ENCODE data around the gene BPI. TPM values are rescaled to one million over a fixed set of nuclear protein-coding genes. Genes with fewer than 3 reads are reported as not detected.

Gene BPI
- total RNA-seq, 2 experiments from 2014 or later = not detected

DNA sequence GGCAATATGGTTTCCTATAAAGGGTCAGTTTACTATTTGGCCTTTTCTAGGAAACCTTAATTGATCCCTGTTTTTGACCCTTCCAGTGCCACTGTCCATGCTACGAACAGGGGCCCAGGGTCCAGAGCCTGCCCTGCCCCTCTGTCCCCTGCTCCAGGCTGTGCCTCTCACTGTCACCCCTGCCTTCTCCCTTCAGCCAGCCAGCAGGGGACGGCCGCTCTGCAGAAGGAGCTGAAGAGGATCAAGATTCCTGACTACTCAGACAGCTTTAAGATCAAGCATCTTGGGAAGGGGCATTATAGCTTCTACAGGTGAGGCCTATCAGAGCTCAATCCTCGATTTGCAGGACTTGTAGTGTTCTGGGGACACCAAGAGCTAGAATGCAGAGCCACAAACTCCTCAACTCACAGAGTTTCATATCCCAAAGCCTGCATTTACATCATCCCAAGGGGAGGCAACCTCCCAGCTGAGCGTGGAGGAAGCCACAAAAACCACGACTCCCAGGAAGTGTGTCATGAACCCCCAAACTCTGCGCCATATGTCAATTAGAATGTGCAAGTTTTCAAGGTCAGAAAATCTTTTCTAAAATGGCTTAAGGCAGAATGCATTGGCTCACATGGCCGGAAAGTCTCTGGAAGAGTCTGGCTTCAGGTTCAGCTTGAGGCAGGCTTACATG is 3.6 kb downstream of the BPI start:
- Mint-ChIP-seq H3K4me3 (no peak overlapping the region), H3K27me3 (peaks cover 40% of the 10 kb centered on the region), H3K9me3 (no peaks in the 10 kb centered on the region), H3K4me1 (ENCODE audit: low read depth) (peaks cover 10% of the 10 kb centered on the region), H3K36me3 (ENCODE audit: low read depth) (no peaks in the 10 kb centered on the region), H3K27ac (no peak overlapping the region)
- no peak for ATAC-seq
- ChIA-PET POLR2A (no interaction called here), CTCF (interaction anchor here (1.3 kb wide), 1 partner anchor 250 kb away, joined by 3 read pairs; no protein-coding TSS in a partner anchor)
- intact Hi-C loops (cut with micrococcal nuclease) = no loop called here
- no peak for DNase-seq
- TF ChIP-seq, protein P1, sequence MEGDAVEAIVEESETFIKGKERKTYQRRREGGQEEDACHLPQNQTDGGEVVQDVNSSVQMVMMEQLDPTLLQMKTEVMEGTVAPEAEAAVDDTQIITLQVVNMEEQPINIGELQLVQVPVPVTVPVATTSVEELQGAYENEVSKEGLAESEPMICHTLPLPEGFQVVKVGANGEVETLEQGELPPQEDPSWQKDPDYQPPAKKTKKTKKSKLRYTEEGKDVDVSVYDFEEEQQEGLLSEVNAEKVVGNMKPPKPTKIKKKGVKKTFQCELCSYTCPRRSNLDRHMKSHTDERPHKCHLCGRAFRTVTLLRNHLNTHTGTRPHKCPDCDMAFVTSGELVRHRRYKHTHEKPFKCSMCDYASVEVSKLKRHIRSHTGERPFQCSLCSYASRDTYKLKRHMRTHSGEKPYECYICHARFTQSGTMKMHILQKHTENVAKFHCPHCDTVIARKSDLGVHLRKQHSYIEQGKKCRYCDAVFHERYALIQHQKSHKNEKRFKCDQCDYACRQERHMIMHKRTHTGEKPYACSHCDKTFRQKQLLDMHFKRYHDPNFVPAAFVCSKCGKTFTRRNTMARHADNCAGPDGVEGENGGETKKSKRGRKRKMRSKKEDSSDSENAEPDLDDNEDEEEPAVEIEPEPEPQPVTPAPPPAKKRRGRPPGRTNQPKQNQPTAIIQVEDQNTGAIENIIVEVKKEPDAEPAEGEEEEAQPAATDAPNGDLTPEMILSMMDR (IDR thresholded peaks at IDR 0.05) = no peak

DNA sequence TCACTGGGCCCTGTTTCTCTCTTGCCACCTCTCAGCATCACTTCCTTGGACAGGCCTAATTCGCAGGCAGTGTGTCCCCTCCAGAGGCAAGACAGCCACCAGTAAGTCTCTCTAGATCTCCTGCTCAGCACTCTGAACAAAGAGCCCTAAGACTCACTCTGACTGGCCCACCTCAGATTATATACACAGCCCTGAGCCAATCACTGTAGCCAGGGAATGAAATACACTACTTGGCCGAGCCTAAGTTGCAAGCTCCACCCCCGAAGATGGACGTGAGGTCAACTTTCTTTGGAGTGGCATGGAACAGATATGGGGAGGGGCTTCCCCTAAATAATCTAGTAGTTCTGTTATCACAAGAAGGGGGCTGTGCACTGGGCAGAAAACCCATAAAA is 4.1 kb downstream of the BPI start:
- Mint-ChIP-seq H3K27ac (no peak overlapping the region), H3K9me3 (no peaks in the 10 kb centered on the region), H3K4me3 (no peak overlapping the region), H3K36me3 (ENCODE audit: low read depth) (no peaks in the 10 kb centered on the region), H3K4me1 (ENCODE audit: low read depth) (peaks cover 10% of the 10 kb centered on the region), H3K27me3 (peaks cover 38% of the 10 kb centered on the region)
- no peak for ATAC-seq
- ChIA-PET POLR2A (interaction anchor here (1.0 kb wide), 1 partner anchor 8 kb away, joined by 4 read pairs; no protein-coding TSS in a partner anchor), CTCF (no interaction called here)
- DNase-seq = no peak
- TF ChIP-seq, protein P1 (IDR thresholded peaks at IDR 0.05) = no peak
- intact Hi-C loops (cut with micrococcal nuclease) = no loop called here

DNA sequence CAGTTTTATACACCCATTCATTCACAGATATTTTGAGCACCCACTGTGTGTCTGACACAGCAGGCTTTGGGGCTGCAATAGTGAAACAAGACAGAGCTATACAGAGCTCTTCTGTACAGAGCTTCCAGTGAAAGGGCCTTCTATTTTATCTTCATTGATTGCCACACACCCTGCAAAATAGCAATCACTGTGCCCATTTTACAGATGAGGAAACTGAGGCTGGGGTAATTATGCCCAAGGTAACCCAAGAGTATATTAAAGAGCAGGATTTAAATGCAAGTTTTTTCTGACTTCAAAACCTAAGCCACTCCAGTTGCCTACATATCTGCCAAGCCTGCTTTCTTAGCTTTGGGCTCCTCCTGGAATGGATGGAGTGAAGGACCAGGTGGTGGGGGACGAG is 4.5 kb downstream of the BPI start:
- no peak overlapping the region for H3K4me3 Mint-ChIP-seq
- ChIA-PET POLR2A (interaction anchor here (0.6 to 1.0 kb wide), 2 partner anchors 8 to 19 kb away, joined by 3 to 4 read pairs; no protein-coding TSS in a partner anchor), CTCF (interaction anchor here (1.2 to 1.4 kb wide), 2 partner anchors 50 to 87 kb away, joined by 3 to 5 read pairs; no protein-coding TSS in a partner anchor)
- peaks cover 10% of the 10 kb centered on the region for H3K4me1 Mint-ChIP-seq (ENCODE audit: low read depth)
- ATAC-seq (no peak), DNase-seq (no peak)
- H3K27ac Mint-ChIP-seq = no peak overlapping the region
- H3K36me3 Mint-ChIP-seq (ENCODE audit: low read depth) = no peaks in the 10 kb centered on the region
- H3K27me3 Mint-ChIP-seq = peaks cover 34% of the 10 kb centered on the region
- H3K9me3 Mint-ChIP-seq = no peaks in the 10 kb centered on the region
- intact Hi-C loops (cut with micrococcal nuclease) = no loop called here
- TF ChIP-seq, protein P1 (IDR thresholded peaks at IDR 0.05) = no peak

DNA sequence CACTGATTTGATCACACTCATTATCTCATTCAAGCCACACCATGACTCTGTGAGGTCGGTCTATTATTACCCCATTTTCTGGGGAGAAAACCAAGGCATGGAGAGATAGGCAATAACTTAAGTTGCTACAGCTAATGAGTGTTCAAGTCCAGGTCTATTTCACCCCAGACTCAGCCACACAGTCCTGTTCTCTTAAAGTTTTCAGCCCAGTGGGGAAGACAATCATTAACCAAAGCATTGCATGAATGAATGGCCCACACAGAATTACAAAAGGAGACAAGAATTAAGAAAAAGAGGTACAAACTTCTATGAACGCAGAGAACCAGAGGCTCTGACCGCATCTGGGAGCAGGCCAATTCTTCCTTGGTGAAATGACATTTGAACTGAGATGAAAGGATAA is 7.1 kb downstream of the BPI start:
- TF ChIP-seq, protein P1 (IDR thresholded peaks at IDR 0.05) = no peak
- Mint-ChIP-seq H3K27ac (no peak overlapping the region), H3K9me3 (no peaks in the 10 kb centered on the region), H3K4me3 (no peak overlapping the region), H3K4me1 (ENCODE audit: low read depth) (no peaks in the 10 kb centered on the region), H3K36me3 (ENCODE audit: low read depth) (no peaks in the 10 kb centered on the region), H3K27me3 (peaks cover 19% of the 10 kb centered on the region)
- intact Hi-C loops (cut with micrococcal nuclease) = no loop called here
- DNase-seq (no peak), ATAC-seq (no peak)
- ChIA-PET CTCF (no interaction called here), POLR2A (no interaction called here)

DNA sequence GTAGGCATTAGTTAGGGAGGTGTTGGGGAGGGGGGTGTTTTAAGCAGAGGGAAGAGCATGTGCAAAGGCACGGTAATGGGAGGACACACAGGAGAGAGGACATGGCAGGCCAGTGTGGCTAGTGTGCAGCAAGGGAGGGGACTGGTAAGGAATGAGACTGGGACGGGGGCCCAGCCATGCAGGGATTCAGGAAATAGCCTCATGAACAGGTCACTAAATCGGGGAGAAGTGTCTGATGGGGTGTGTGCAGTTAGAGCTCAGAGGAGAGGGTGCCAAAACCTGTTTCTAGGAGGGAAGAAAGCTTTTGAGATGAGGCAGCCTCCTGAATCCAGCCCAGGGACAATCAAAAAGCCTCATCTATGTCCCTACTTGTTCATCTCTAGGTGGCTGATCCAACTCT is 7.5 kb downstream of the BPI start:
- intact Hi-C loops (cut with micrococcal nuclease) = no loop called here
- Mint-ChIP-seq H3K4me1 (ENCODE audit: low read depth) (no peaks in the 10 kb centered on the region), H3K36me3 (ENCODE audit: low read depth) (no peaks in the 10 kb centered on the region), H3K9me3 (no peaks in the 10 kb centered on the region), H3K27ac (no peak overlapping the region), H3K27me3 (peaks cover 18% of the 10 kb centered on the region), H3K4me3 (no peak overlapping the region)
- DNase-seq (no peak), ATAC-seq (no peak)
- CTCF ChIA-PET = no interaction called here
- TF ChIP-seq, protein P1 (IDR thresholded peaks at IDR 0.05) = no peak
- POLR2A ChIA-PET = no interaction called here
